ENCODE data around the gene TGFBR3L. TPM values are rescaled to one million over a fixed set of nuclear protein-coding genes. Genes with fewer than 3 reads are reported as not detected.

The TGFBR3L gene
- total and polyA plus RNA-seq, 2 experiments from 2014 or later = 1.7 to 7.0 TPM

DNA sequence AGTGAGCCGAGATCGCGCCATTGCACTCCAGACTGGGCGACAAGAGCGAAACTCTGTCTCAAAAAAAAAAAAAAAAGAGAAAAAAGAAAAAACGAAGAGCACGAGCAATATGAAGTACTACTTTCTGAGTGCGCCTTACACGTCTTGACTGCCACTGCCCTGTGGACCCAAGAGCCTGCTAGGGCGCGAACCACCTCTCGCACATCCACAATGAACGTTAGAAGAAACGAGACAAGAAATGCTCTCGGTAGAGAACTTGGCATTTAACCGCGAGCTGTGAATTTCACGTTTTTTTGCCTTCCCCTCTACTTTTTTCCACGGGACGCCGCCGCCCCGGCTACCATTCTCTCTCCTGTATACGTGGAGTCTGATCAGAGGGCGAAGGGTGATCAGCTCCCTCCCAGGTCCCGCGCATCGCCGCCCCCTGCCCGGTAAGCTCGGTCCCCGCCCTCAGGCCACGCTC lies 28.4 kb downstream of the TGFBR3L start (continued):
- TF ChIP-seq, protein P1, sequence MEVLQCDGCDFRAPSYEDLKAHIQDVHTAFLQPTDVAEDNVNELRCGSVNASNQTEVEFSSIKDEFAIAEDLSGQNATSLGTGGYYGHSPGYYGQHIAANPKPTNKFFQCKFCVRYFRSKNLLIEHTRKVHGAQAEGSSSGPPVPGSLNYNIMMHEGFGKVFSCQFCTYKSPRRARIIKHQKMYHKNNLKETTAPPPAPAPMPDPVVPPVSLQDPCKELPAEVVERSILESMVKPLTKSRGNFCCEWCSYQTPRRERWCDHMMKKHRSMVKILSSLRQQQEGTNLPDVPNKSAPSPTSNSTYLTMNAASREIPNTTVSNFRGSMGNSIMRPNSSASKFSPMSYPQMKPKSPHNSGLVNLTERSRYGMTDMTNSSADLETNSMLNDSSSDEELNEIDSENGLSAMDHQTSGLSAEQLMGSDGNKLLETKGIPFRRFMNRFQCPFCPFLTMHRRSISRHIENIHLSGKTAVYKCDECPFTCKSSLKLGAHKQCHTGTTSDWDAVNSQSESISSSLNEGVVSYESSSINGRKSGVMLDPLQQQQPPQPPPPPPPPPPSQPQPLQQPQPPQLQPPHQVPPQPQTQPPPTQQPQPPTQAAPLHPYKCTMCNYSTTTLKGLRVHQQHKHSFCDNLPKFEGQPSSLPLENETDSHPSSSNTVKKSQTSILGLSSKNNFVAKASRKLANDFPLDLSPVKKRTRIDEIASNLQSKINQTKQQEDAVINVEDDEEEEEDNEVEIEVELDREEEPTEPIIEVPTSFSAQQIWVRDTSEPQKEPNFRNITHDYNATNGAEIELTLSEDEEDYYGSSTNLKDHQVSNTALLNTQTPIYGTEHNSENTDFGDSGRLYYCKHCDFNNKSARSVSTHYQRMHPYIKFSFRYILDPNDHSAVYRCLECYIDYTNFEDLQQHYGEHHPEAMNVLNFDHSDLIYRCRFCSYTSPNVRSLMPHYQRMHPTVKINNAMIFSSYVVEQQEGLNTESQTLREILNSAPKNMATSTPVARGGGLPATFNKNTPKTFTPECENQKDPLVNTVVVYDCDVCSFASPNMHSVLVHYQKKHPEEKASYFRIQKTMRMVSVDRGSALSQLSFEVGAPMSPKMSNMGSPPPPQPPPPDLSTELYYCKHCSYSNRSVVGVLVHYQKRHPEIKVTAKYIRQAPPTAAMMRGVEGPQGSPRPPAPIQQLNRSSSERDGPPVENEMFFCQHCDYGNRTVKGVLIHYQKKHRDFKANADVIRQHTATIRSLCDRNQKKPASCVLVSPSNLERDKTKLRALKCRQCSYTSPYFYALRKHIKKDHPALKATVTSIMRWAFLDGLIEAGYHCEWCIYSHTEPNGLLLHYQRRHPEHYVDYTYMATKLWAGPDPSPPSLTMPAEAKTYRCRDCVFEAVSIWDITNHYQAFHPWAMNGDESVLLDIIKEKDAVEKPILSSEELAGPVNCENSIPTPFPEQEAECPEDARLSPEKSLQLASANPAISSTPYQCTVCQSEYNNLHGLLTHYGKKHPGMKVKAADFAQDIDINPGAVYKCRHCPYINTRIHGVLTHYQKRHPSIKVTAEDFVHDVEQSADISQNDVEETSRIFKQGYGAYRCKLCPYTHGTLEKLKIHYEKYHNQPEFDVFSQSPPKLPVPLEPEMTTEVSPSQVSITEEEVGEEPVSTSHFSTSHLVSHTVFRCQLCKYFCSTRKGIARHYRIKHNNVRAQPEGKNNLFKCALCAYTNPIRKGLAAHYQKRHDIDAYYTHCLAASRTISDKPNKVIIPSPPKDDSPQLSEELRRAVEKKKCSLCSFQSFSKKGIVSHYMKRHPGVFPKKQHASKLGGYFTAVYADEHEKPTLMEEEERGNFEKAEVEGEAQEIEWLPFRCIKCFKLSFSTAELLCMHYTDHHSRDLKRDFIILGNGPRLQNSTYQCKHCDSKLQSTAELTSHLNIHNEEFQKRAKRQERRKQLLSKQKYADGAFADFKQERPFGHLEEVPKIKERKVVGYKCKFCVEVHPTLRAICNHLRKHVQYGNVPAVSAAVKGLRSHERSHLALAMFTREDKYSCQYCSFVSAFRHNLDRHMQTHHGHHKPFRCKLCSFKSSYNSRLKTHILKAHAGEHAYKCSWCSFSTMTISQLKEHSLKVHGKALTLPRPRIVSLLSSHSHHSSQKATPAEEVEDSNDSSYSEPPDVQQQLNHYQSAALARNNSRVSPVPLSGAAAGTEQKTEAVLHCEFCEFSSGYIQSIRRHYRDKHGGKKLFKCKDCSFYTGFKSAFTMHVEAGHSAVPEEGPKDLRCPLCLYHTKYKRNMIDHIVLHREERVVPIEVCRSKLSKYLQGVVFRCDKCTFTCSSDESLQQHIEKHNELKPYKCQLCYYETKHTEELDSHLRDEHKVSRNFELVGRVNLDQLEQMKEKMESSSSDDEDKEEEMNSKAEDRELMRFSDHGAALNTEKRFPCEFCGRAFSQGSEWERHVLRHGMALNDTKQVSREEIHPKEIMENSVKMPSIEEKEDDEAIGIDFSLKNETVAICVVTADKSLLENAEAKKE (CRISPR knock-in tag; IDR thresholded peaks at IDR 0.05) = no peak
- no peak for TF ChIP-seq EZH2 (IDR thresholded peaks at IDR 0.05; ENCODE audit: low read depth, unreplicated experiment)

DNA sequence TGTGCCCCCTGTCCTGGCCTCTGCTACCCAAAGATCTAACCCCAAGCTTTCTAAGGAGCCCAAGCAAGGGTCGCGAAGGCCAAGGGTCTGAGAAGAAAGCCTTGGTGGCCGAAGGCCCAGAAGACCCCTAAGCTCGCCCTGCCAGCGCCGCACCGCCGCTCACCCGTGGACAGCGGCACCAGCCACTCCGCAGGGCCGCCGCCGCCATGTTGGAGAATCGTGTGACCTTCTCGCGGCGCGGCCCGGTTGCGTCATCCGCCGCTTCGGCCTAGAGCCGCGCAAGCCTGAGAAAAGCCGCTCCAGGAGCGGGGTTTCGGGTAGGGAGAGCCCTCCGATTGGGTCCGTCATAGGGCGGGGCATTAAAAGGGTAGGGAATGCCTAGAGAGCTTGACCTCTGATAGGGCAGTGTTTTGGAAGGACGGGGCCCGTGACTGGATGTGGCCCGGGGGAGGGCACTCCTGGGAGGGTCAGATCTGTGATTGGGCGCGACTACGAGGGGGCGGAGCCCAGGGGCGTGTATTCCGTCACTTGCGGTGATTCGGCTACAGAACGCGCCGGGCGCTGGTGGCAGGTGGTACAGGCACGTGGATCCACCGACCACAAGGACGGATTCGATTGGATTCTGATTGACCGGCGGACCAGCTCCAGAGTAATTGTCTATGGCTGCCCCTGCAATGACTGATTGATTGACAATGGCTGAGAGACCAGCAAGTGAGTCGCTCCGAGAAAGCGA lies 29.0 kb downstream of the TGFBR3L start, which contains the start of gene TIMM44:
Gene TIMM44 (minus strand): TSS at position 223 of the 733 bp plus-strand sequence. CDS start 15 bp downstream, at position 208.
- Mint-ChIP-seq H3K4me1 (peaks cover 13% of the 10 kb centered on the region; the same call in 2 of the 3 replicates), H3K4me3 (peak within 1 kb of the TSS; percentile 94), H3K36me3 (ENCODE audit: low read depth) (peaks cover 53% of the 10 kb centered on the region), H3K27me3 (ENCODE audit: insufficient read depth, low read depth, poor library complexity) (peaks cover 18% of the 10 kb centered on the region), H3K9me3 (peaks cover 14% of the 10 kb centered on the region), H3K27ac (peak within 1 kb of the TSS; percentile 100)
- DNase-seq (ENCODE audit: low spot score) = peak; percentile 100
- no peaks in the 10 kb centered on the region; the same call in 1 of the 2 replicates for H3K4me1 ChIP-seq (ENCODE audit: insufficient read depth)
- peaks cover 10% of the 10 kb centered on the region for H3K36me3 ChIP-seq (ENCODE audit: insufficient read depth)
- no peaks in the 10 kb centered on the region for H3K27me3 ChIP-seq (ENCODE audit: insufficient read depth)
- peak within 1 kb of the TSS; percentile 68; the same call in 1 of the 2 replicates for H2AFZ ChIP-seq
- H3K9me2 ChIP-seq (ENCODE audit: insufficient read depth) = no peaks in the 10 kb centered on the region
- peak within 1 kb of the TSS; percentile 94 for H3K4me2 ChIP-seq
- peak; percentile 98 for ATAC-seq
- peaks cover 6% of the 10 kb centered on the region; the same call in 1 of the 2 replicates for H3F3A ChIP-seq (replicated peaks; ENCODE audit: low read depth)
- H4K20me1 ChIP-seq (replicated peaks; ENCODE audit: insufficient read depth) = peaks cover 17% of the 10 kb centered on the region
- peaks cover 53% of the 10 kb centered on the region for H3K79me2 ChIP-seq (replicated peaks; ENCODE audit: insufficient read depth)
- peak within 1 kb of the TSS; percentile 99 for H3K4me3 ChIP-seq
- H3K27ac ChIP-seq (ENCODE audit: low read depth) = peak within 1 kb of the TSS; percentile 97
- TF ChIP-seq EZH2 (IDR thresholded peaks at IDR 0.05; ENCODE audit: low read depth, unreplicated experiment) (no peak), NANOG (IDR thresholded peaks at IDR 0.05; ENCODE audit: borderline replicate concordance) (no peak), REST (IDR thresholded peaks at IDR 0.05; ENCODE audit: unreplicated experiment) (no peak), CREB1 (CRISPR knock-in tag; IDR thresholded peaks at IDR 0.05; ENCODE audit: low read depth) (peak; percentile 92), JUNB (IDR thresholded peaks at IDR 0.05; ENCODE audit: unreplicated experiment) (no peak), ZNF331 (CRISPR knock-in tag; IDR thresholded peaks at IDR 0.05; ENCODE audit: low read depth) (no peak), POLR2AphosphoS5 (IDR thresholded peaks at IDR 0.05; ENCODE audit: low read depth) (peak; percentile 95), ZNF114 (CRISPR knock-in tag; IDR thresholded peaks at IDR 0.05) (no peak), CTCF (conservative IDR thresholded peaks at IDR 0.05; ENCODE audit: low read depth in 2 of 2) (no peak)
- TF ChIP-seq, protein P2, sequence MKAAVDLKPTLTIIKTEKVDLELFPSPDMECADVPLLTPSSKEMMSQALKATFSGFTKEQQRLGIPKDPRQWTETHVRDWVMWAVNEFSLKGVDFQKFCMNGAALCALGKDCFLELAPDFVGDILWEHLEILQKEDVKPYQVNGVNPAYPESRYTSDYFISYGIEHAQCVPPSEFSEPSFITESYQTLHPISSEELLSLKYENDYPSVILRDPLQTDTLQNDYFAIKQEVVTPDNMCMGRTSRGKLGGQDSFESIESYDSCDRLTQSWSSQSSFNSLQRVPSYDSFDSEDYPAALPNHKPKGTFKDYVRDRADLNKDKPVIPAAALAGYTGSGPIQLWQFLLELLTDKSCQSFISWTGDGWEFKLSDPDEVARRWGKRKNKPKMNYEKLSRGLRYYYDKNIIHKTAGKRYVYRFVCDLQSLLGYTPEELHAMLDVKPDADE (IDR thresholded peaks at IDR 0.05) = no peak

Data from GM23338 (cell line).